GM10266 (cell line): ENCODE measurements around the gene NEO1.

Experiments
- DNase-seq: peaks from one replicate; pipeline ENCODE4 v3.0.0; 2012; ENCODE audit errors: extremely low spot score
- TF ChIP-seq, protein P1 (sequence below): IDR thresholded peaks from 2 replicates; pipeline ENCODE4 v1.5.1; 2012; ENCODE audit warnings: mild to moderate bottlenecking, low read depth; ENCODE audit not compliant: control insufficient read depth, insufficient read depth; ENCODE audit errors: missing control alignments

Gene NEO1

DNA sequence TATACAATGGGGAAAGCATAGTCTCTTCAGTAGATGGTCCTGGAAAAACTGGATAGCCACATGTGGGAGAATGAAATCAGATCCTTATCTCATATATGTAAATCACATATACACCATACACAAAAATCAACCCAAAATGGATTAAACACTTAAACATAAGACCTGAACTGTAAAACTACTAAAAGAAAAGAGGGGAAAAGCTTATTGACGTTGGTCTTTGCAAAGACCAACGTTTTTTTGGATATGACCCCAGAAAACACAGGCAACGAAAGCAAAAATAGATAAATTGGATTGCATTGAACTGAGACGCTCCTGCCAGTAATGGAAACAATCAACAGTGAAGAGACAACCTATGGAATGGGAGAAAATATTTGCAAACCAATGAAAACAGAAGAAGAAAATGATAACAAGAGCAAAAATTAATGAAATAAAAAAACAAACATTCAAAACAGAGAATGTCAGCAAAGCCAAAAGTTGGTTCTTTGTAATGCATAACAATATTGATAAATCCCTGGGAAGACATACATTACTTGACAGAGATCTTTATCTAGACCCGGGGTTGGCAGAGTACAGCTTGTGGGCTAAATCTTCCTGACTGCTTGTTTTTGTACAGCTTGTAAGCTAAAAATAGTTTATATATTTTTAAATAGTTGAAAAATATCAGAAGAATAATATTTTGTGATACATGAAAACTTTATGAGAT is 86.9 kb downstream of the NEO1 start:
- no peak for DNase-seq
- TF ChIP-seq, protein P1, sequence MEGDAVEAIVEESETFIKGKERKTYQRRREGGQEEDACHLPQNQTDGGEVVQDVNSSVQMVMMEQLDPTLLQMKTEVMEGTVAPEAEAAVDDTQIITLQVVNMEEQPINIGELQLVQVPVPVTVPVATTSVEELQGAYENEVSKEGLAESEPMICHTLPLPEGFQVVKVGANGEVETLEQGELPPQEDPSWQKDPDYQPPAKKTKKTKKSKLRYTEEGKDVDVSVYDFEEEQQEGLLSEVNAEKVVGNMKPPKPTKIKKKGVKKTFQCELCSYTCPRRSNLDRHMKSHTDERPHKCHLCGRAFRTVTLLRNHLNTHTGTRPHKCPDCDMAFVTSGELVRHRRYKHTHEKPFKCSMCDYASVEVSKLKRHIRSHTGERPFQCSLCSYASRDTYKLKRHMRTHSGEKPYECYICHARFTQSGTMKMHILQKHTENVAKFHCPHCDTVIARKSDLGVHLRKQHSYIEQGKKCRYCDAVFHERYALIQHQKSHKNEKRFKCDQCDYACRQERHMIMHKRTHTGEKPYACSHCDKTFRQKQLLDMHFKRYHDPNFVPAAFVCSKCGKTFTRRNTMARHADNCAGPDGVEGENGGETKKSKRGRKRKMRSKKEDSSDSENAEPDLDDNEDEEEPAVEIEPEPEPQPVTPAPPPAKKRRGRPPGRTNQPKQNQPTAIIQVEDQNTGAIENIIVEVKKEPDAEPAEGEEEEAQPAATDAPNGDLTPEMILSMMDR: no peak

GRCh38 chr15:73139744-73140553 is 87.7 kb downstream of the NEO1 start:
- TF ChIP-seq, protein P1: no peak
- no peak for DNase-seq

GRCh38 chr15:73141216-73141900 is 89.1 kb downstream of the NEO1 start:
- DNase-seq: no peak
- TF ChIP-seq, protein P1: no peak

DNA sequence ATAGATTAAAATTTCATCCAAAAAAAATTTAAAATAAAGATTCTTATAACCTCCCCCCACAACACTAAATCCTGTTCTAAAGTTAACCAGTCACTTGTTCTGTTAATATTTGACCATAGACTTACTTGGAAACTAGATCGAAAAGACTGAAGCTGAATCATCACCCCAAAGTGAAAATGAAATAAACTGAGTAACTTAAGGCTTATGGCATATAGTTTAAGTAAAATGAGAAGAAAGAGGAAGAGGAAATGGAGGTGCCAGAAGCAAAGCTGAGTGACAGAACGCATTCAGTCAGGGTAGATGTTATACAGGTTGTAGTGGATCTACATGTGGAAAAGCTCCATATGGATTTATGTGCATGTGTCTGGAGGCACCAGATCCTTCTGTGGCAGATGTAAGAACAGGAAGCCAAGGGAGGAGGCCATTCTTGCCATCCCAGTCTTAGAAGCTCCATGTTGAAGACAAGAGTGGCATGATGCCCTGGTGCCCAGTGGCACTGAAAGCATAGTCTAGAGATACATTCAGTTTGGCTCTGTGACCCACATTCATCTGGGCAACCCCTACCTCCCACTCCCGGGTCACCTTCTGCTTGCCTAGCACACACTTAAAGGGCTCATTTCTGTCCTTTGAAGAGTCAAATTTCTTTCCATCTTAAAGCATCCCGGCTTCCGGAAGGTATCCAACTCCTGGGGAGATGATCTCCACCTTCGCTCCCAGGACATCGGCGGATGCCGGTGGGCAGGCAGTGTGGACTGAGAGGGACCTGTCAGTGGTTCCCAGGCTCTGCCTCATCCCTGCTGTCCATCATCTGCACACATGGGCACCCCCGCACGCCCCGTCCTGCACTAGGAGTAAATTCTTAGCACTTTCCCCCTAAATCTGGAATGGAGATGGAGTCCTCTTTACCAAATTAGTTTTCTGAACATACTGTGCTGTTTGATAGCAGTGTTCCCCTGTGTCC is 90.8 kb downstream of the NEO1 start:
- TF ChIP-seq, protein P1: no peak
- no peak for DNase-seq

GRCh38 chr15:73143763-73144155 is 91.5 kb downstream of the NEO1 start:
- TF ChIP-seq, protein P1: no peak
- DNase-seq: no peak

DNA sequence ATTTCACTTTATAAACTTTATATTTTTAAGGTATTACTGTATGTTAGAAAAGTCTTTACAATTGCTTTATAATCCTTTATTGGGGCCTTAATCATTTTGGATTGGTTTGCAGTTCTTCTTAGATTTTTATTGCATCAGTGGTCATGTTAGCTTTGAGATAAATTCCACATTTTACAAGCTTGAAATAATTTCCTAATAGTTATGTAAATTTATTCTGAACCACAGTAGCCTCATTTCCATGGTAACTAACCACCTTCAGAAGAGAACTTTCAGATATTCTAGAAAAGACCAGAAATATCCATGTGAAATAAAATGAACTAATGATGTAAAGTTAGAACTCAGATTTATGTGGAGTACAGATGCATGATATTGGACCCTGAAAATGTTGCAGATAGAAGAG is 94.2 kb downstream of the NEO1 start:
- TF ChIP-seq, protein P1: no peak
- no peak for DNase-seq
